Tibial nerve (tissue), 4 donors: ENCODE data around the gene TET2.

Source experiments
- CTCF ChIP-seq, 5 experiments: fragments of 200-600 bp in 3 of 5; fragments of 450-650 bp in 2 of 5; sonication (generic) in 3 of 5; IDR thresholded peaks; one replicate each; pipeline ENCODE4 v1.5.1; 2016 to 2019; ENCODE audit warnings: antibody characterized with exemption in 5 of 5, mild to moderate bottlenecking in 3 of 5, moderate library complexity in 2 of 5
- EP300 ChIP-seq, 2 donors: sonication (generic); formaldehyde crosslinking; IDR thresholded peaks; one replicate each; pipeline ENCODE4 v1.6.1; 2017; ENCODE audit warnings: antibody characterized with exemption in 2 of 2, mild to moderate bottlenecking in 1 of 2
- POLR2A ChIP-seq, 2 donors: fragments of 450-650 bp; IDR thresholded peaks; one replicate each; pipeline ENCODE4 v1.6.1; 2017; ENCODE audit warnings: antibody characterized with exemption in 2 of 2, mild to moderate bottlenecking in 2 of 2, moderate library complexity in 2 of 2

- TF ChIP-seq EP300 (IDR thresholded peaks at IDR 0.05) (no peak), CTCF (IDR thresholded peaks at IDR 0.05) (no peak), POLR2A (IDR thresholded peaks at IDR 0.05) (no peak)
These were observed 93.4 kb downstream of the TET2 start for GRCh38 chr4:105240037-105240436.
